HAP-1 (cell line): ENCODE measurements around the gene FRMD4A.

ENCODE experiments used
- DNase-seq, 2 experiments: peaks; one replicate each; pipeline ENCODE4 v3.0.0-alpha.2; 2016 to 2020; ENCODE audit warnings: low spot score in 2 of 2
- H3K27me3 ChIP-seq: fragments of 250-450 bp; sonication (Bioruptor Pico); 2 replicates; pipeline ENCODE4 v1.5.1; 2020; ENCODE audit warnings: low read depth, mild to moderate bottlenecking, moderate library complexity
- H3K36me3 ChIP-seq: fragments of 250-450 bp; sonication (Bioruptor Pico); replicated peaks from 2 replicates; pipeline ENCODE4 v1.5.1; 2020; ENCODE audit warnings: mild to moderate bottlenecking
- H3K4me1 ChIP-seq: fragments of 250-450 bp; sonication (Bioruptor Pico); 2 replicates; pipeline ENCODE4 v1.5.1; 2020; ENCODE audit warnings: mild to moderate bottlenecking
- H3K4me3 ChIP-seq: fragments of 250-450 bp; sonication (Bioruptor Pico); 2 replicates; pipeline ENCODE4 v1.5.1; 2020; ENCODE audit warnings: mild to moderate bottlenecking, moderate library complexity
- H3K9me3 ChIP-seq: fragments of 250-450 bp; sonication (Bioruptor Pico); 2 replicates; pipeline ENCODE4 v1.5.1; 2020; ENCODE audit warnings: mild to moderate bottlenecking, moderate library complexity
- in situ Hi-C: fragments of 300-500 bp; cut with MboI; formaldehyde crosslinking; loops from 3 replicates; pipeline ENCODE4 v1.14.3; 2020; ENCODE audit warnings: low sequenced_read_pairs, inconsistent platforms, mixed read lengths

FRMD4A gene

GRCh38 chr10:14360515-14360914 is 29.8 kb upstream of the FRMD4A start:
- no peak for DNase-seq
- H3K27me3 ChIP-seq = no peaks in the 10 kb centered on the region; the same call in 1 of the 2 replicates
- no peaks in the 10 kb centered on the region for H3K9me3 ChIP-seq
- in situ Hi-C loops = no loop called here
- no peaks in the 10 kb centered on the region for H3K4me1 ChIP-seq
- H3K36me3 ChIP-seq = no peaks in the 10 kb centered on the region
- H3K4me3 ChIP-seq = no peak overlapping the region

- no peaks in the 10 kb centered on the region for H3K36me3 ChIP-seq
- no peak overlapping the region for H3K4me3 ChIP-seq
- no peak for DNase-seq
- in situ Hi-C loops = no loop called here
- H3K9me3 ChIP-seq = no peaks in the 10 kb centered on the region
- H3K27me3 ChIP-seq = no peaks in the 10 kb centered on the region; the same call in 1 of the 2 replicates
- H3K4me1 ChIP-seq = no peaks in the 10 kb centered on the region
Observed at GRCh38 chr10:14358886-14359573, 28.3 kb upstream of the FRMD4A start.

GRCh38 chr10:14356921-14357320 is 26.2 kb upstream of the FRMD4A start:
- no peak for DNase-seq
- H3K36me3 ChIP-seq = no peaks in the 10 kb centered on the region
- H3K27me3 ChIP-seq = no peaks in the 10 kb centered on the region; the same call in 1 of the 2 replicates
- H3K4me3 ChIP-seq = no peak overlapping the region
- H3K4me1 ChIP-seq = no peaks in the 10 kb centered on the region
- in situ Hi-C loops = no loop called here
- no peaks in the 10 kb centered on the region for H3K9me3 ChIP-seq

- H3K36me3 ChIP-seq = no peaks in the 10 kb centered on the region
- no peak overlapping the region for H3K4me3 ChIP-seq
- DNase-seq = no peak
- no peaks in the 10 kb centered on the region for H3K27me3 ChIP-seq
- no peaks in the 10 kb centered on the region for H3K4me1 ChIP-seq
- no peaks in the 10 kb centered on the region for H3K9me3 ChIP-seq
- in situ Hi-C loops = no loop called here
Observed at GRCh38 chr10:14355750-14356149, 25.0 kb upstream of the FRMD4A start.

- in situ Hi-C loops = no loop called here
- H3K27me3 ChIP-seq = no peaks in the 10 kb centered on the region
- no peak for DNase-seq
- H3K4me1 ChIP-seq = no peaks in the 10 kb centered on the region
- H3K9me3 ChIP-seq = no peaks in the 10 kb centered on the region
- no peaks in the 10 kb centered on the region for H3K36me3 ChIP-seq
- no peak overlapping the region for H3K4me3 ChIP-seq
Observed at GRCh38 chr10:14353291-14353913, 22.7 kb upstream of the FRMD4A start.

- in situ Hi-C loops = no loop called here
- H3K36me3 ChIP-seq = no peaks in the 10 kb centered on the region
- H3K4me3 ChIP-seq = no peak overlapping the region
- H3K27me3 ChIP-seq = no peaks in the 10 kb centered on the region
- no peaks in the 10 kb centered on the region for H3K4me1 ChIP-seq
- no peaks in the 10 kb centered on the region for H3K9me3 ChIP-seq
- no peak for DNase-seq
Observed at GRCh38 chr10:14350006-14350405, 19.3 kb upstream of the FRMD4A start.

- Histone ChIP-seq H3K9me3 (no peaks in the 10 kb centered on the region), H3K4me3 (no peak overlapping the region), H3K36me3 (no peaks in the 10 kb centered on the region), H3K27me3 (no peaks in the 10 kb centered on the region), H3K4me1 (no peaks in the 10 kb centered on the region)
- in situ Hi-C loops = no loop called here
- no peak for DNase-seq
Observed at GRCh38 chr10:14349081-14349480, 18.4 kb upstream of the FRMD4A start.

GRCh38 chr10:14345262-14345661 is 14.5 kb upstream of the FRMD4A start:
- Histone ChIP-seq H3K36me3 (no peaks in the 10 kb centered on the region), H3K4me1 (no peaks in the 10 kb centered on the region), H3K27me3 (no peaks in the 10 kb centered on the region), H3K4me3 (no peak overlapping the region), H3K9me3 (no peaks in the 10 kb centered on the region)
- no peak for DNase-seq
- in situ Hi-C loops = no loop called here

GRCh38 chr10:14340051-14340744 is 9.5 kb upstream of the FRMD4A start:
- in situ Hi-C loops = no loop called here
- Histone ChIP-seq H3K36me3 (no peaks in the 10 kb centered on the region), H3K27me3 (no peaks in the 10 kb centered on the region), H3K4me1 (no peaks in the 10 kb centered on the region), H3K4me3 (no peak overlapping the region), H3K9me3 (no peaks in the 10 kb centered on the region)
- no peak for DNase-seq

- H3K36me3 ChIP-seq = no peaks in the 10 kb centered on the region
- no peak for DNase-seq
- H3K9me3 ChIP-seq = no peaks in the 10 kb centered on the region
- no peaks in the 10 kb centered on the region for H3K27me3 ChIP-seq
- in situ Hi-C loops = no loop called here
- H3K4me1 ChIP-seq = no peaks in the 10 kb centered on the region
- no peak overlapping the region for H3K4me3 ChIP-seq
Observed at GRCh38 chr10:14336736-14337135, 6.0 kb upstream of the FRMD4A start.

- H3K36me3 ChIP-seq = no peaks in the 10 kb centered on the region
- no peaks in the 10 kb centered on the region for H3K9me3 ChIP-seq
- in situ Hi-C loops = no loop called here
- no peak for DNase-seq
- H3K27me3 ChIP-seq = no peaks in the 10 kb centered on the region; the same call in 1 of the 2 replicates
- H3K4me3 ChIP-seq = no peak overlapping the region
- no peaks in the 10 kb centered on the region for H3K4me1 ChIP-seq
Observed at GRCh38 chr10:14334771-14335170, 4.0 kb upstream of the FRMD4A start.

- in situ Hi-C loops = no loop called here
- H3K27me3 ChIP-seq = no peaks in the 10 kb centered on the region; the same call in 1 of the 2 replicates
- no peak for DNase-seq
- no peak overlapping the region for H3K4me3 ChIP-seq
- no peaks in the 10 kb centered on the region for H3K4me1 ChIP-seq
- no peaks in the 10 kb centered on the region for H3K9me3 ChIP-seq
- no peaks in the 10 kb centered on the region for H3K36me3 ChIP-seq
Observed at GRCh38 chr10:14333606-14334005, 2.9 kb upstream of the FRMD4A start.

- no peaks in the 10 kb centered on the region; the same call in 1 of the 2 replicates for H3K27me3 ChIP-seq
- H3K9me3 ChIP-seq = no peaks in the 10 kb centered on the region
- no peaks in the 10 kb centered on the region for H3K36me3 ChIP-seq
- no peaks in the 10 kb centered on the region for H3K4me1 ChIP-seq
- in situ Hi-C loops = no loop called here
- H3K4me3 ChIP-seq = no peak overlapping the region
- no peak for DNase-seq
Observed at GRCh38 chr10:14332903-14333302, 2.2 kb upstream of the FRMD4A start.

- Histone ChIP-seq H3K4me3 (no peak overlapping the region), H3K27me3 (no peaks in the 10 kb centered on the region; the same call in 1 of the 2 replicates), H3K4me1 (no peaks in the 10 kb centered on the region), H3K36me3 (no peaks in the 10 kb centered on the region), H3K9me3 (no peaks in the 10 kb centered on the region)
- in situ Hi-C loops = no loop called here
- no peak for DNase-seq
Observed at GRCh38 chr10:14329746-14330173, 964 bp downstream of the FRMD4A start.
